ENCODE measurements around the gene ANK3. TPM values are rescaled to one million over a fixed set of nuclear protein-coding genes. Genes with fewer than 3 reads are reported as not detected.

ANK3 gene
- polyA plus RNA-seq, 1 donor (not counting 4 experiments of a cell fraction or from before 2014, with no cell fraction given): 8.3 TPM

DNA sequence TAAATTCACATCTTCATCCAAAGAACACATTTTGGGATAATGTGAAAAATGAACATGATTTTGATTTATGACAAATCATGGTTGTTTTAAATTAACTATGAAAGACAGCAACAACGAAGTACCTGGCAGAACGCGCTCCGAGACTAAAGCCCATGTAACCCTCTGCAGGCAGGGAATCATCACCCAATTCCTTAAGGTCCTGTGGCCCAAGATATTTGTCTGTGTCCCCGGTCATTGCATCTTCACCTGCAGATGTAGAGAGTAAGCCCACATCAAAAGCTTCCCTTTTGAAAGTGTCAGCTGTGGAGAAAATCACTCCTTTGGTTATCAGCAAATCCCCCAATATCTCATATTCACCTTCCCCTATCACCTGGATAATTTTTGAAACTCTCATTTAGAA lies 250.8 kb downstream of the ANK3 start:
- H3K9ac ChIP-seq (ENCODE audit: control insufficient read depth, extremely low read depth, insufficient read depth, low read length): no peak overlapping the region
- no peaks in the 10 kb centered on the region for H3K9me1 ChIP-seq (ENCODE audit: control insufficient read depth, extremely low read depth, insufficient read depth, low read length)
- no peak for TF ChIP-seq EZH2 (IDR thresholded peaks at IDR 0.05; ENCODE audit: low read length)
- TF ChIP-seq, protein P1, sequence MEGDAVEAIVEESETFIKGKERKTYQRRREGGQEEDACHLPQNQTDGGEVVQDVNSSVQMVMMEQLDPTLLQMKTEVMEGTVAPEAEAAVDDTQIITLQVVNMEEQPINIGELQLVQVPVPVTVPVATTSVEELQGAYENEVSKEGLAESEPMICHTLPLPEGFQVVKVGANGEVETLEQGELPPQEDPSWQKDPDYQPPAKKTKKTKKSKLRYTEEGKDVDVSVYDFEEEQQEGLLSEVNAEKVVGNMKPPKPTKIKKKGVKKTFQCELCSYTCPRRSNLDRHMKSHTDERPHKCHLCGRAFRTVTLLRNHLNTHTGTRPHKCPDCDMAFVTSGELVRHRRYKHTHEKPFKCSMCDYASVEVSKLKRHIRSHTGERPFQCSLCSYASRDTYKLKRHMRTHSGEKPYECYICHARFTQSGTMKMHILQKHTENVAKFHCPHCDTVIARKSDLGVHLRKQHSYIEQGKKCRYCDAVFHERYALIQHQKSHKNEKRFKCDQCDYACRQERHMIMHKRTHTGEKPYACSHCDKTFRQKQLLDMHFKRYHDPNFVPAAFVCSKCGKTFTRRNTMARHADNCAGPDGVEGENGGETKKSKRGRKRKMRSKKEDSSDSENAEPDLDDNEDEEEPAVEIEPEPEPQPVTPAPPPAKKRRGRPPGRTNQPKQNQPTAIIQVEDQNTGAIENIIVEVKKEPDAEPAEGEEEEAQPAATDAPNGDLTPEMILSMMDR (optimal IDR thresholded peaks at IDR 0.05 in 1 of 3, IDR thresholded peaks at IDR 0.05 in 1 of 3, conservative IDR thresholded peaks at IDR 0.05 in 1 of 3; ENCODE audit: extremely low read depth in 1 of 3, insufficient read depth in 2 of 3, low read length in 3 of 3): no peak
- H3K36me3 ChIP-seq (ENCODE audit: control insufficient read depth in 2 of 2, extremely low read depth in 1 of 2, insufficient read depth in 2 of 2, low read length in 2 of 2): no peaks in the 10 kb centered on the region
- H3K4me3 ChIP-seq (ENCODE audit: control insufficient read depth in 2 of 3, extremely low read depth in 1 of 3, insufficient read depth in 2 of 3, low read depth in 1 of 3, low read length in 3 of 3): no peak overlapping the region
- H3K27ac ChIP-seq (ENCODE audit: control insufficient read depth, insufficient read depth, low read length): no peak overlapping the region
- H3K79me2 ChIP-seq (ENCODE audit: control insufficient read depth, insufficient read depth, low read length): no peaks in the 10 kb centered on the region
- H3K4me2 ChIP-seq (ENCODE audit: control insufficient read depth, extremely low read depth, insufficient read depth, low read depth, low read length): no peak overlapping the region
- H3K4me1 ChIP-seq (ENCODE audit: control insufficient read depth, extremely low read depth, insufficient read depth, low read length): peaks cover 7% of the 10 kb centered on the region
- FAIRE-seq (no peak), DNase-seq (ENCODE audit: low read depth, low spot score) (no peak)
- no peaks in the 10 kb centered on the region for H4K20me1 ChIP-seq (ENCODE audit: control insufficient read depth, extremely low read depth, insufficient read depth, low read length)
- H3K9me3 ChIP-seq (ENCODE audit: control insufficient read depth, low read depth, low read length): no peaks in the 10 kb centered on the region
- dilution Hi-C loops (cut with MboI; ENCODE audit: extremely low pct_ligation_motif_present, low sequenced_read_pairs): no loop called here
- no peaks in the 10 kb centered on the region for H3K27me3 ChIP-seq (ENCODE audit: control insufficient read depth, extremely low read depth, insufficient read depth, low read length)
- H2AFZ ChIP-seq (ENCODE audit: control insufficient read depth, low read length): no peak overlapping the region

DNA sequence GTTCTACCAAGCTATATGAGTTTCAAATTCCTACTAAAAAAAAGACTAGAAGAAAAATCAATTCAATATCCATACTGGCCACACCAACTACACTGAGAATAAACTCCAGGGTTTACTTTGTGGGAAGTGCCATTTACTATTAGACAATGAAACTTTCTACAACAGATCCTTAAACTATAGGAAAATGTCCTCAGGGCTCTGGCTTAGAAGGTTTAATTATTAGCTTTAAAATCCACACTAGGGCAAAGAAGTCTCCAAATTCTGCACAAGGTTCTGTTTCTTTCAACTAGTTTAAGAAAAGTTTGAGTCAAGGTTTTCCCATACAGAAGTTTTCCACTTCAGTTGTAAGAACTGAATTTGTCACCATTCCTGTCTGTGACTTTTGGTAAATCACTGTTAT lies 251.6 kb downstream of the ANK3 start:
- H3K27ac ChIP-seq (ENCODE audit: control insufficient read depth, insufficient read depth, low read length): no peak overlapping the region
- no peak overlapping the region for H3K4me2 ChIP-seq (ENCODE audit: control insufficient read depth, extremely low read depth, insufficient read depth, low read depth, low read length)
- H3K4me1 ChIP-seq (ENCODE audit: control insufficient read depth, extremely low read depth, insufficient read depth, low read length): peaks cover 7% of the 10 kb centered on the region
- no peak overlapping the region for H3K9ac ChIP-seq (ENCODE audit: control insufficient read depth, extremely low read depth, insufficient read depth, low read length)
- dilution Hi-C loops (cut with MboI; ENCODE audit: extremely low pct_ligation_motif_present, low sequenced_read_pairs): no loop called here
- H3K36me3 ChIP-seq (ENCODE audit: control insufficient read depth in 2 of 2, extremely low read depth in 1 of 2, insufficient read depth in 2 of 2, low read length in 2 of 2): no peaks in the 10 kb centered on the region
- H3K9me1 ChIP-seq (ENCODE audit: control insufficient read depth, extremely low read depth, insufficient read depth, low read length): no peaks in the 10 kb centered on the region
- H3K4me3 ChIP-seq (ENCODE audit: control insufficient read depth in 2 of 3, extremely low read depth in 1 of 3, insufficient read depth in 2 of 3, low read depth in 1 of 3, low read length in 3 of 3): no peak overlapping the region
- H4K20me1 ChIP-seq (ENCODE audit: control insufficient read depth, extremely low read depth, insufficient read depth, low read length): no peaks in the 10 kb centered on the region
- no peaks in the 10 kb centered on the region for H3K9me3 ChIP-seq (ENCODE audit: control insufficient read depth, low read depth, low read length)
- H3K79me2 ChIP-seq (ENCODE audit: control insufficient read depth, insufficient read depth, low read length): no peaks in the 10 kb centered on the region
- no peak overlapping the region for H2AFZ ChIP-seq (ENCODE audit: control insufficient read depth, low read length)
- DNase-seq (ENCODE audit: low read depth, low spot score): no peak
- no peak for FAIRE-seq
- H3K27me3 ChIP-seq (ENCODE audit: control insufficient read depth, extremely low read depth, insufficient read depth, low read length): no peaks in the 10 kb centered on the region
- no peak for TF ChIP-seq EZH2 (IDR thresholded peaks at IDR 0.05; ENCODE audit: low read length)
- TF ChIP-seq, protein P1 (optimal IDR thresholded peaks at IDR 0.05 in 1 of 3, IDR thresholded peaks at IDR 0.05 in 1 of 3, conservative IDR thresholded peaks at IDR 0.05 in 1 of 3; ENCODE audit: extremely low read depth in 1 of 3, insufficient read depth in 2 of 3, low read length in 3 of 3): no peak

Data from keratinocyte (primary cell).